Coronary artery (tissue), 2 donors: ENCODE measurements around the gene MVK.

Experiments used
- DNase-seq: peaks from one replicate; pipeline ENCODE4 v3.0.0-alpha.2; 2017; ENCODE audit warnings: low spot score
- H3K27ac ChIP-seq, 2 donors: fragments of 200-600 bp; sonication (generic); one replicate each; pipeline ENCODE4 v1.5.1; 2016 to 2019
- H3K4me3 ChIP-seq: fragments of 200-600 bp; sonication (generic); 2 replicates; pipeline ENCODE4 v1.5.1; 2016; ENCODE audit warnings: mild to moderate bottlenecking, moderate library complexity
- CTCF ChIP-seq: fragments of 200-600 bp; sonication (generic); IDR thresholded peaks from one replicate; pipeline ENCODE4 v1.5.1; 2019; ENCODE audit warnings: antibody characterized with exemption

Gene MVK

GRCh38 chr12:109609342-109609741 lies 35.7 kb downstream of the MVK start:
- H3K27ac ChIP-seq, result no peak overlapping the region
- TF ChIP-seq CTCF, result no peak
- H3K4me3 ChIP-seq, result no peak overlapping the region
- no peak for DNase-seq

- no peak for DNase-seq
- H3K4me3 ChIP-seq, result no peak overlapping the region
- TF ChIP-seq CTCF, result no peak
- H3K27ac ChIP-seq, result no peak overlapping the region
These were observed 36.9 kb downstream of the MVK start for GRCh38 chr12:109610523-109610922.

GRCh38 chr12:109611223-109611622 lies 37.6 kb downstream of the MVK start:
- Histone ChIP-seq H3K4me3 (no peak overlapping the region), H3K27ac (no peak overlapping the region)
- no peak for DNase-seq
- no peak for TF ChIP-seq CTCF

- Histone ChIP-seq H3K4me3 (no peak overlapping the region), H3K27ac (no peak overlapping the region)
- no peak for DNase-seq
- TF ChIP-seq CTCF, result no peak
These were observed 38.4 kb downstream of the MVK start for GRCh38 chr12:109612003-109612402.

- TF ChIP-seq CTCF, result no peak
- Histone ChIP-seq H3K4me3 (no peak overlapping the region), H3K27ac (no peak overlapping the region)
- no peak for DNase-seq
These were observed 39.4 kb downstream of the MVK start for GRCh38 chr12:109612975-109613502.

- Histone ChIP-seq H3K27ac (no peak overlapping the region), H3K4me3 (no peak overlapping the region)
- TF ChIP-seq CTCF, result no peak
- DNase-seq, result no peak
These were observed 40.3 kb downstream of the MVK start for GRCh38 chr12:109613649-109614455.
